Endothelial cell of umbilical vein (primary cell): ENCODE data around the gene SMAD3. TPM values are rescaled to one million over a fixed set of nuclear protein-coding genes. Genes with fewer than 3 reads are reported as not detected.
A peak's percentile ranks its signal among the peaks of the same experiment; 100 is the strongest.

Source experiments
- BruUV-seq: library from RNA; stranded (reverse); fragments of 400-500 nt; replicated peaks from 2 replicates; lab custom pipeline; 2021; lab: Mats Ljungman, UMichigan
- CTCF ChIA-PET: fragments of 300-600, 350-600 bp; sonication (Branson Sonifier 250); formaldehyde crosslinking; loops from one replicate; lab custom pipeline; 2021; ENCODE audit warnings: antibody characterized with exemption, inconsistent platforms; lab: Charles Lee
- POLR2A ChIA-PET: fragments of 300-600, 350-600 bp; sonication (Branson Sonifier 250); formaldehyde crosslinking; loops from one replicate; lab custom pipeline; 2021; ENCODE audit warnings: antibody characterized with exemption, inconsistent platforms; lab: Charles Lee
- DNase-seq: peaks from one replicate; pipeline ENCODE4 v3.0.0-alpha.2; 2011; ENCODE audit warnings: low read depth, low spot score
- FAIRE-seq: peaks from 2 replicates; lab custom pipeline; 2011; peaks lifted over from hg19 to GRCh38; lab: Jason Lieb, UNC
- H2AFZ ChIP-seq: 2 replicates; pipeline ENCODE4 v1.6.0; 2012; ENCODE audit warnings: low read depth, low read length, control low read depth, inconsistent platforms
- H3K27ac ChIP-seq: 2 replicates; pipeline ENCODE4 v1.5.1; 2011; ENCODE audit warnings: low read depth, mild to moderate bottlenecking, control low read depth, low read length, moderate library complexity; ENCODE audit not compliant: insufficient read depth
- H3K27me3 ChIP-seq, 2 experiments: 2 replicates each; pipeline versions ENCODE4 v1.6.0 to v1.6.1; 2011; ENCODE audit warnings: low read length in 2 of 2, mixed read lengths in 1 of 2; ENCODE audit not compliant: control insufficient read depth in 2 of 2, insufficient read depth in 2 of 2
- H3K36me3 ChIP-seq, 2 experiments: 2 replicates in 1 of 2; 3 replicates in 1 of 2; pipeline ENCODE4 v1.5.1; 2011; ENCODE audit warnings: low read length in 2 of 2, mild to moderate bottlenecking in 1 of 2, moderate library complexity in 1 of 2; ENCODE audit not compliant: control insufficient read depth in 2 of 2, insufficient read depth in 2 of 2; ENCODE audit errors: extremely low read depth in 1 of 2
- H3K4me1 ChIP-seq: 3 replicates; pipeline ENCODE4 v1.5.1; 2011; ENCODE audit warnings: mild to moderate bottlenecking, low read length; ENCODE audit not compliant: control insufficient read depth, insufficient read depth; ENCODE audit errors: extremely low read depth
- H3K4me2 ChIP-seq: 2 replicates; pipeline ENCODE4 v1.6.1; 2011; ENCODE audit warnings: low read length, control low read depth, mixed read lengths; ENCODE audit not compliant: insufficient read depth
- H3K4me3 ChIP-seq, 3 experiments: fragments of 200-600 bp in 1 of 3; sonication (generic), shearing (Covaris generic) in 1 of 3; replicated peaks in 1 of 3; 2 replicates each; pipeline ENCODE4 v1.5.1; 2011 to 2016; ENCODE audit warnings: control low read depth in 3 of 3, low read length in 3 of 3, mild to moderate bottlenecking in 2 of 3, inconsistent platforms in 1 of 3, low read depth in 1 of 3, moderate library complexity in 1 of 3; ENCODE audit not compliant: insufficient read depth in 1 of 3
- H3K79me2 ChIP-seq: 2 replicates; pipeline ENCODE4 v1.6.0; 2012; ENCODE audit warnings: low read length, inconsistent platforms; ENCODE audit not compliant: control insufficient read depth, insufficient read depth
- H3K9ac ChIP-seq: replicated peaks from 2 replicates; pipeline ENCODE3; 2011; ENCODE audit warnings: low read length, control low read depth; ENCODE audit not compliant: insufficient read depth; ENCODE audit errors: extremely low read depth
- H3K9me1 ChIP-seq: replicated peaks from 3 replicates; pipeline ENCODE4 v1.6.0; 2011; ENCODE audit warnings: mild to moderate bottlenecking, low read length; ENCODE audit not compliant: control insufficient read depth, insufficient read depth; ENCODE audit errors: extremely low read depth
- H3K9me3 ChIP-seq: replicated peaks from 2 replicates; pipeline ENCODE4 v1.5.1; 2012; ENCODE audit warnings: low read length, inconsistent platforms; ENCODE audit not compliant: control insufficient read depth, insufficient read depth
- H4K20me1 ChIP-seq: replicated peaks from 2 replicates; pipeline ENCODE3; 2011; ENCODE audit warnings: mild to moderate bottlenecking, low read length; ENCODE audit not compliant: control insufficient read depth, insufficient read depth; ENCODE audit errors: extremely low read depth
- CTCF ChIP-seq, 2 donors: IDR thresholded peaks; 1 replicate in 1 of 2; 2 replicates in 1 of 2; pipeline ENCODE4 v1.5.1; 2011; ENCODE audit warnings: low read length in 2 of 2, mild to moderate bottlenecking in 2 of 2, moderate library complexity in 2 of 2, control low read depth in 1 of 2, inconsistent platforms in 1 of 2, low read depth in 1 of 2; ENCODE audit not compliant: insufficient read depth in 1 of 2; ENCODE audit errors: extremely low read depth in 1 of 2
- EZH2 ChIP-seq: IDR thresholded peaks from 2 replicates; pipeline ENCODE4 v1.6.1; 2012; ENCODE audit warnings: borderline replicate concordance, low read depth, mild to moderate bottlenecking, moderate library complexity, low read length, inconsistent platforms; ENCODE audit not compliant: severe bottlenecking
- FOS ChIP-seq: IDR thresholded peaks from 2 replicates; pipeline ENCODE4 v1.6.1; 2011; ENCODE audit warnings: mild to moderate bottlenecking, low read length, moderate library complexity, borderline replicate concordance; ENCODE audit not compliant: insufficient read depth
- GATA2 ChIP-seq: IDR thresholded peaks from 2 replicates; pipeline ENCODE4 v1.7.0; 2011; ENCODE audit warnings: low read depth, mild to moderate bottlenecking, moderate library complexity, mixed read lengths, low read length; ENCODE audit not compliant: insufficient read length, insufficient read depth
- JUN ChIP-seq: IDR thresholded peaks from 2 replicates; pipeline ENCODE4 v1.6.1; 2011; ENCODE audit warnings: borderline replicate concordance, low read depth; ENCODE audit not compliant: insufficient read length, insufficient read depth
- MAX ChIP-seq: IDR thresholded peaks from 2 replicates; pipeline ENCODE4 v1.6.1; 2011; ENCODE audit not compliant: insufficient read depth, insufficient read length
- MYC ChIP-seq: IDR thresholded peaks from one replicate; pipeline ENCODE4 v1.6.1; 2011; ENCODE audit warnings: mild to moderate bottlenecking, low read depth, low read length
- POLR2A ChIP-seq: IDR thresholded peaks from 2 replicates; pipeline ENCODE4 v1.6.1; 2012; ENCODE audit warnings: low read depth, mild to moderate bottlenecking, control low read depth, low read length
- POLR2AphosphoS5 ChIP-seq: IDR thresholded peaks from 2 replicates; pipeline ENCODE4 v1.6.1; 2012; ENCODE audit warnings: low read depth, mild to moderate bottlenecking, control low read depth, low read length, moderate library complexity; ENCODE audit not compliant: insufficient read depth
- dilution Hi-C: fragments of 300-500 bp; cut with MboI; formaldehyde crosslinking; loops from one replicate; pipeline ENCODE4 v1.15.0; 2019; ENCODE audit warnings: low sequenced_read_pairs; ENCODE audit not compliant: extremely low pct_ligation_motif_present
- intact Hi-C: fragments of 100-400 bp; cut with micrococcal nuclease; formaldehyde crosslinking; loops from one replicate; pipeline ENCODE4 v1.10.0; 2022
- polyA plus RNA-seq, 4 experiments: library from polyadenylated mRNA; depleted of rRNA in 3 of 4; stranded (reverse) in 3 of 4; unstranded in 1 of 4; fragments of >200 nt; gene quantifications; 2 replicates each; pipeline versions ENCODE4 v1.2.1 to v1.2.3, GENCODE V29; 2011 to 2012; ENCODE audit warnings: missing spikeins in 1 of 4
- total RNA-seq: library from RNA; stranded (reverse); gene quantifications from 2 replicates; pipeline ENCODE4 v1.2.3, GENCODE V29; 2021

SMAD3 gene
- total and polyA plus RNA-seq, 2 donors (not counting 3 experiments of a cell fraction or from before 2014, with no cell fraction given) = 56.4 to 88.2 TPM

GRCh38 chr15:67093504-67093862 is 28.1 kb downstream of the SMAD3 start:
- Histone ChIP-seq H3K9me3 (no peaks in the 10 kb centered on the region), H2AFZ (no peak overlapping the region), H3K4me1 (peaks cover 50% of the 10 kb centered on the region), H3K4me3 (no peak overlapping the region), H3K79me2 (peaks cover 95% of the 10 kb centered on the region), H3K9ac (no peak overlapping the region), H3K36me3 (peaks cover 0 to 13% of the 10 kb centered on the region in 2 experiments), H4K20me1 (no peaks in the 10 kb centered on the region), H3K27me3 (no peaks in the 10 kb centered on the region), H3K9me1 (no peaks in the 10 kb centered on the region), H3K4me2 (no peak overlapping the region), H3K27ac (peak overlapping the region; percentile 12)
- DNase-seq (no peak), FAIRE-seq (no peak)
- dilution Hi-C loops (no loop called here), intact Hi-C loops (no loop called here)
- CTCF ChIA-PET = no interaction called here
- TF ChIP-seq GATA2 = no peak
- POLR2A ChIA-PET = interaction anchor here (1.1 kb wide), 1 partner anchor 28 kb away, joined by 3 read pairs; the partner anchor contains the start of gene SMAD3
- BruUV-seq = no TSS peak

GRCh38 chr15:67094001-67094826 is 28.8 kb downstream of the SMAD3 start:
- Histone ChIP-seq H3K27me3 (no peaks in the 10 kb centered on the region), H2AFZ (no peak overlapping the region), H3K27ac (no peak overlapping the region), H3K79me2 (peaks cover 96% of the 10 kb centered on the region), H3K4me2 (no peak overlapping the region), H3K9ac (no peak overlapping the region), H4K20me1 (no peaks in the 10 kb centered on the region), H3K4me1 (peaks cover 43% of the 10 kb centered on the region), H3K36me3 (peaks cover 0 to 13% of the 10 kb centered on the region in 2 experiments), H3K9me1 (no peaks in the 10 kb centered on the region), H3K9me3 (no peaks in the 10 kb centered on the region), H3K4me3 (no peak overlapping the region)
- FAIRE-seq (peak; percentile 40), DNase-seq (no peak)
- TF ChIP-seq POLR2AphosphoS5 (no peak), FOS (no peak), JUN (no peak), GATA2 (no peak), POLR2A (no peak), MYC (no peak), EZH2 (no peak), MAX (no peak), CTCF (IDR thresholded peaks at IDR 0.05; ENCODE audit: extremely low read depth in 1 of 2, insufficient read depth in 1 of 2, low read depth in 1 of 2, low read length in 2 of 2) (no peak)
- dilution Hi-C loops (no loop called here), intact Hi-C loops (no loop called here)
- ChIA-PET CTCF (interaction anchor here (1.0 kb wide), 1 partner anchor 148 kb away, joined by 3 read pairs; no protein-coding TSS in a partner anchor), POLR2A (interaction anchor here (1.1 kb wide), 1 partner anchor 25 kb away, joined by 3 read pairs; no protein-coding TSS in a partner anchor)
- no TSS peak for BruUV-seq
